Dermis microvascular lymphatic vessel endothelial cell (primary cell): ENCODE data around the gene EVI2B. TPM values are rescaled to one million over a fixed set of nuclear protein-coding genes. Genes with fewer than 3 reads are reported as not detected.
"Not testable (repeated sequence)": the region's sequence is repeated elsewhere in the genome, so short reads cannot be mapped to it uniquely, and the experiment has no call there.

Experiments
- DNase-seq, 2 donors: peaks; one replicate each; pipeline versions ENCODE4 v3.0.0 to v3.0.0-alpha.2; 2010; ENCODE audit warnings: low read depth in 2 of 2
- total RNA-seq: library from RNA; depleted of rRNA; stranded (reverse); fragments of >200 nt; gene quantifications from 2 replicates; pipeline ENCODE4 v1.2.1, GENCODE V29; 2014

Gene EVI2B
- 0.13 TPM in 2 replicates for total RNA-seq

- peak in 1 of 2 donors; percentile 78 for DNase-seq
Observed at GRCh38 chr17:31313982-31314781, at the start of gene EVI2B. Gene EVI2B, minus strand, starts transcription at chr17:31314054. Its CDS starts 8,445 bp downstream, at chr17:31305609.

DNA sequence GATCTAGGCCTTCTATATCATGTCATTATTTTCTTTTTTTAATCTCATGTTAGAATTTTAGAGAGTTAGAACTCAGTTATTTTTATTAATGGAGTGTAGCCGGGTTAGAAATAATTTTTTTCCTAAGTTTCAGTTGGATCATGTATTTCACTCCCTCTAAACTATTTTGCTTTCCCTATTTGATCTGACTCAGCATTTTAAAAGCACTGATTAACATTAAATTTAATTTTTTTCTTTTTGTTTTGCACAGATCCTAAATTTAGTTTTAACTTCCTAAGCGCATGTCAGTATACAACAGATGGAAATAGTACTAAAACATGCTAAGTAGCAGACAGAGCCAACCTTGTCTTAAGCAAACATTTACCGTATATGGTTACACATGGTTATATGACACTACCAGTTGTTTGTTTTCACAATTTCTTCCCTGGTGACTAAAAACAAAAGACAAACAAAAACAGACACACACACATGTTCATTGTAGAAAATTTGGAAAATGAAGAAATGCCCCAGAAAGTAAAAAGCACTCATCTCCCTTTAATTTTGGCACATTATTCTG, 44.1 kb upstream of the EVI2B start:
- no peak for DNase-seq

DNA sequence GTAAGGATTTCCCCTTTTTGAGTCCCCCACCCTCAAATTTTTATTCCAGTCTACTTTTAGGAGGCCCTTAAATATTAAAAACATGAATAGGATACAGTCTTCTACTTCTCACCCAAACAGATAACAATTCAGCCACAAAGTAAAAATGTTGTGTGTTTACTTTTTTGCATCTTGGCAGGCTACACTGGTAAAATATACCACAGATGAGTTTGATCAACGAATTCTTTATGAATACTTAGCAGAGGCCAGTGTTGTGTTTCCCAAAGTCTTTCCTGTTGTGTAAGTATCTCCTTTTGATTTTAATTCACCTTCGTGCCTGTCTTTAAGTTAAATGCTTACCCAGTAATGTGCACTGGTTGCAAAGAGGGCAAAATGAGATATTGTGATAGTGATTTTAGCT, 43.2 kb upstream of the EVI2B start:
- no peak for DNase-seq

DNA sequence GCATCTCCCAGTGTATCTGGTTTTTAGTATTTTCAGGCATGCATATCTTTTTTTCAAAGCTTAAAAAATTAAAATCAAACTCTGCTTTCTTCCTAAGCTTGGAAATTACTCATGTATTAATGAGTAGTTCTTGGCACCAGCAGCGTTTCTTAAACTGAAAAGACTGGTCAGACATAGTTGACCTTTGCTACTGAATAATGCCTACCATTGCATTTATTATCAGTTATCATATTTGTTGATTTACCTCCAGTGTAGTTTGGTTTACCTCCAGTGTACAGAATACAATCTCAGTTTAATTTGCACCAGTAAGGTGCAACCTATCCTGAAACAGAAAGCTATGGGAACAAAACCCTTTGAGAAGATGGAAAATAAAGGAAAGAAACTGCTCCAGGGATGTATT, 42.1 kb upstream of the EVI2B start:
- DNase-seq = no peak

GRCh38 chr17:31349454-31349853, 35.6 kb upstream of the EVI2B start:
- no peak for DNase-seq

DNA sequence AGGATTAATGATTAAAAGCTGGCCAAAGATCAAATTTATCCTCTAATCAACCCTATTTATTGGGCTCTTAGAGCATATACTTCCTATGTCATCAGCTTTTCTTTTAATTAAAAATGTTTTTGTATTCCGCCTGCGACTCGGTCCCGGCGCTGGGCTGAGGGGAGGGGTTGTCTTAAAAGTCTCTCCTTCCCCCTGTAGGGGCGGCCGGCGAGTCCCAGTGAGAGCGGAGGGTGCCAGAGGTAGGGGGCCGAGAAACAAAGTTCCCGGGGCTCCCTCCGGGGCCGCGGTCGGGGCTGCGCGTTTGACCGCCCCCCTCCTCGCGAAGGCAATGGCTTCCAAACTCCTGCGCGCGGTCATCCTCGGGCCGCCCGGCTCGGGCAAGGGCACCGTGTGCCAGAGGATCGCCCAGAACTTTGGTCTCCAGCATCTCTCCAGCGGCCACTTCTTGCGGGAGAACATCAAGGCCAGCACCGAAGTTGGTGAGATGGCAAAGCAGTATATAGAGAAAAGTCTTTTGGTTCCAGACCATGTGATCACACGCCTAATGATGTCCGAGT, 31.4 kb upstream of the EVI2B start:
- DNase-seq = not testable (repeated sequence)

GRCh38 chr17:31339906-31340661, 26.2 kb upstream of the EVI2B start:
- no peak for DNase-seq

DNA sequence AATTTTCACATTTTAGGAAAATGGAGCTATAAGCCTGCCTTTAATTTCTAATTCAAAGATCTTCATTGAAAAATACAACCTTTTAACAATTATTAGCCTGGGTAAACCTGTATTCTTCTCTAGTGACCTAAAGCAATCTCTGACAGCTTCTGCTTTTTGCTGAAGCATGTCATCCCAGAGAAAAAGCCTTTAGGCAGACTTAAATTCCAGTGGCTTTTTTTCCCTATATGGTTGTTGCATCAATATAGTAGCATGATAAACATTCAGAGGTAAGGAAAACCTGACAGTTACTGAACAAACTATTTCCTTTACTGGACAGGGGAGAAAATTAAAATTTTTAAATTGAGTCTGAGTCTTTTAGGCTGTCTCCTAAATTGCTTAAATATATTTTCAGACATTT, 15.4 kb upstream of the EVI2B start:
- no peak for DNase-seq

DNA sequence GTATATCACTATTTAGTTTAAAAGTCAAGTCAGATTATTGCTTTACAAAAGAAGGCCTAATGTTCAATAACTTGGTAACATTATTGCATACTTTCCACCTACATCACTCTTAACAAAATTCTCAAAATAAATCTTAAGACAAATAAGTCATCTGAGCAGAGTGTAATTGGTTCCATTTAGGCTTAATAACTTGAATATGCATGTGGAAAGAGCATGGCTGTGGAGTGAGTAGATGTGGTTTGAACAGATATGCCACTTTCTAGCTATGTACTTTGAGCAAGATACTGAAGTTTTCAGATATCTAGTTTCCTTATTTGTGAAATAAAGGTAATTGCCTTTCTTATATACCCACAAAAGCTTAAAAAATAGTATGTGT, 14.3 kb upstream of the EVI2B start:
- no peak for DNase-seq

DNA sequence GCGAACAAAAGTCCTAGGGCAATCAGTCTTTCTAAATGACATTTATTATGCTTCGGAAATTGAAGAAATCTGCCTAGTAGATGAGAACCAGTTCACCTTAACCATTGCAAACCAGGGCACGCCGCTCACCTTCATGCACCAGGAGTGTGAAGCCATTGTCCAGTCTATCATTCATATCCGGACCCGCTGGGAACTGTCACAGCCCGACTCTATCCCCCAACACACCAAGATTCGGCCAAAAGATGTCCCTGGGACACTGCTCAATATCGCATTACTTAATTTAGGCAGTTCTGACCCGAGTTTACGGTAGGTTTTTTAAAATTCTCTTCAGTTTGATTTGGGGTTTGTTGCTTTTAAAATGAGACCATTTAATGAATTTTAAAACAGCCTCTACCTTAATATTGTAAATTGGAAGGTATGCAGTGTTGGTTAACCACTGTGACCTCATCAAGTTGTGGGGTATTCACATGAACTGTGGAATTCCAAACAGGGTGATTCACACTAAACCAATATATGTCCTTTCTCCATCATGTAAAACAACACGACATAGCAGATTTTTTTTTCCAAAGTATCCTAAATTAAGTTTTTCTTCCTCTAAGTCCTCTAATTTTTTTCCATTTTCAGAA, 13.8 kb upstream of the EVI2B start:
- peak in 1 of 2 donors; percentile 18 for DNase-seq

- DNase-seq = no peak
Observed at GRCh38 chr17:31323551-31323950, 9.7 kb upstream of the EVI2B start.

- no peak for DNase-seq
Observed at GRCh38 chr17:31321966-31322365, 8.1 kb upstream of the EVI2B start.

GRCh38 chr17:31321481-31321880, 7.6 kb upstream of the EVI2B start, which contains the start of gene EVI2A:
Gene EVI2A, minus strand, starts transcription at chr17:31321622. Its CDS starts 2,609 bp downstream, at chr17:31319013.
- peak; percentile 23 to 73 for DNase-seq

DNA sequence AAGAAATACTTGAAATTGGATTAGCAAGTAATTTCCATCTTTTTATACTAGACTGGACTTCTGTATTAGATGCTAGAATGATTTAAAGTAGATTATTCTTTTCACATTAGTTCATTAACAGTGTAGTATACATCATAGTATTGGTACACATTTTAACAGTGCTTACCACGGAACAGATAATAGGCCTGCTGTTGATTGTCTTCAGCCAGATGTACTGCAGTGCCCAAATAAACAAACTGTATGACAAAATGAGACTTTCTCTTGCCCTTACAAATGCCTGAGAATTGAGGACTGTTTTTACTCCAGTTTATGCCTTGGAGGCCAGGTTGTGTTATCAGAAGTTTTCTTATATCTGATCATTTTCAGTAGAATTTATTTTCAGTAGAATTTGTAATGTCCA, 6.9 kb upstream of the EVI2B start:
- DNase-seq = peak in 1 of 2 donors; percentile 6

DNA sequence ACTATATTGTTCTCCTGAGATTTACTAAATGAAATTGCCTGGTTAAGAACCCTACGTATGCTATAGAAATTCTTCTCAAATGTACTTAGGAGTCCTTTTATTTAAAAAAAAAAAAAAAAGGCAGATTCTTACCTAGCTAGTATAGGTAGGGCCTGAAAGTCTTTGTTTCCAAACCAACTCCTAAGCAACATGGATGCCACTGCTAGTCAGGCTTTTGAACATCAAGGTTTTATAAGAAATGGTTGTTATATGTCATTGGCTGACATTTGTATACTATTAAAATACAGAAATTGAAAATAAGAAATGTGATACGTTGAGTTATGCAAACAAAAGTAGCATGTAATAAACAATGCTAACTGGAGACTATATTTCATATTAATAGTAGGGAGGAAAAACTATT, 6.4 kb upstream of the EVI2B start:
- DNase-seq = no peak

GRCh38 chr17:31318851-31319661, 5.2 kb upstream of the EVI2B start:
- no peak for DNase-seq

- no peak for DNase-seq
Observed at GRCh38 chr17:31318298-31318801, 4.5 kb upstream of the EVI2B start.

- DNase-seq = no peak
Observed at GRCh38 chr17:31314782-31315100, 887 bp upstream of the EVI2B start.

- not testable (repeated sequence) for DNase-seq
Observed at GRCh38 chr17:31312223-31312622, 1.6 kb downstream of the EVI2B start.

DNA sequence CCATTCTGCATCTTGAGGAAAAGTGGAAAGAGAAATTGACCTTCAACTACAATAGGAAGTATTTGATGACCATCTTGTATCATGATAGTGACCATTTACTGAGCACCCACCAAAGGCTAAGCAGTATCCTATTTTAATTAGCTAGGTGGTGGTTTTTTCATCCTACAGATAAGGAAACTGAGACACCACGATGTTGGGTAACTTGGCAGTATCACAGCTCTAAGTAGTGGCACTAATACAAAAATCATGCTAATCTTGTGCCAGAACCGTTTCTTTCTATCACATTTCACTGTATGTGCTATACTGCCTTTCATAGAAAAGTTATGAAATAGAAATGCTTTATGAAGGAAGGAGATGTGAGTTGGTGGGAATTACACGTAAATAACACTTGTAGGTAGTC, 2.3 kb downstream of the EVI2B start:
- no peak for DNase-seq

- no peak for DNase-seq
Observed at GRCh38 chr17:31310886-31311285, 3.0 kb downstream of the EVI2B start.
